GM23248 (cell line): Measurements from ENCODE around the gene EXOC3L1. TPM values are rescaled to one million over a fixed set of nuclear protein-coding genes. Genes with fewer than 3 reads are reported as not detected.
A peak's percentile ranks its signal among the peaks of the same experiment; 100 is the strongest.

ENCODE experiments used
- DNase-seq: peaks from one replicate; pipeline ENCODE4 v3.0.0-alpha.2; 2015
- H2AFZ ChIP-seq: fragments of 200-600 bp; sonication (generic); 2 replicates; pipeline ENCODE4 v1.6.1; 2016; ENCODE audit warnings: antibody characterized with exemption
- H3F3A ChIP-seq: fragments of 200-600 bp; sonication (generic); 2 replicates; pipeline ENCODE4 v1.6.1; 2016; ENCODE audit warnings: mild to moderate bottlenecking, antibody characterized with exemption, mixed run types; ENCODE audit not compliant: insufficient read depth
- H3K27ac ChIP-seq: fragments of 200-600 bp; sonication (generic); 2 replicates; pipeline ENCODE4 v1.5.1; 2016; ENCODE audit warnings: mild to moderate bottlenecking
- H3K27me3 ChIP-seq: fragments of 200-600 bp; sonication (generic); replicated peaks from 2 replicates; pipeline ENCODE4 v1.6.1; 2016; ENCODE audit warnings: mild to moderate bottlenecking; ENCODE audit not compliant: insufficient read depth
- H3K36me3 ChIP-seq: fragments of 200-600 bp; sonication (generic); 2 replicates; pipeline ENCODE4 v1.6.1; 2016; ENCODE audit warnings: low read depth, mild to moderate bottlenecking
- H3K4me1 ChIP-seq: fragments of 200-600 bp; sonication (generic); 2 replicates; pipeline ENCODE4 v1.6.1; 2016; ENCODE audit warnings: mild to moderate bottlenecking; ENCODE audit not compliant: insufficient read depth
- H3K4me2 ChIP-seq: fragments of 200-600 bp; sonication (generic); one replicate; pipeline ENCODE4 v1.6.1; 2016; ENCODE audit warnings: mild to moderate bottlenecking; ENCODE audit not compliant: unreplicated experiment
- H3K4me3 ChIP-seq: fragments of 200-600 bp; sonication (generic); 2 replicates; pipeline ENCODE4 v1.5.1; 2016; ENCODE audit warnings: mild to moderate bottlenecking
- H3K79me2 ChIP-seq: fragments of 200-600 bp; sonication (generic); 2 replicates; pipeline ENCODE4 v1.6.1; 2016; ENCODE audit warnings: mild to moderate bottlenecking; ENCODE audit not compliant: insufficient read depth
- H3K9ac ChIP-seq: fragments of 200-600 bp; sonication (generic); 2 replicates; pipeline ENCODE4 v1.6.1; 2016; ENCODE audit warnings: mild to moderate bottlenecking
- H3K9me2 ChIP-seq: fragments of 200-600 bp; sonication (generic); 2 replicates; pipeline ENCODE4 v1.6.1; 2016; ENCODE audit warnings: mixed run types, mild to moderate bottlenecking, moderate library complexity; ENCODE audit not compliant: insufficient read depth
- H3K9me3 ChIP-seq: fragments of 200-600 bp; sonication (generic); one replicate; pipeline ENCODE4 v1.6.1; 2017; ENCODE audit warnings: low read depth
- H4K20me1 ChIP-seq: fragments of 200-600 bp; sonication (generic); 2 replicates; pipeline ENCODE4 v1.6.0; 2016; ENCODE audit not compliant: insufficient read depth
- EZH2 ChIP-seq: fragments of 200-600 bp; sonication (generic); IDR thresholded peaks from 2 replicates; pipeline ENCODE4 v1.6.1; 2018; ENCODE audit warnings: antibody characterized with exemption, mild to moderate bottlenecking; ENCODE audit not compliant: insufficient read depth, poor library complexity, severe bottlenecking
- EZH2phosphoT487 ChIP-seq: fragments of 200-600 bp; sonication (generic); IDR thresholded peaks from 2 replicates; pipeline ENCODE4 v1.6.1; 2018; ENCODE audit warnings: antibody characterized with exemption, moderate library complexity, mild to moderate bottlenecking, low read depth; ENCODE audit not compliant: insufficient read depth
- WGBS, 2 experiments: methylation state at CpG; one replicate each; pipeline ENCODE4 v1.1.6; 2015 to 2017; ENCODE audit warnings: low lambda C conversion rate in 2 of 2, low coverage in 1 of 2; ENCODE audit errors: missing lambda C conversion rate in 2 of 2; 5-methylcytosine and 5-hydroxymethylcytosine counted together
- in situ Hi-C: fragments of 300-500 bp; cut with MboI; formaldehyde crosslinking; loops from 2 replicates; pipeline ENCODE4 v1.15.0; 2020
- polyA plus RNA-seq: library from polyadenylated mRNA; unstranded; fragments of >200 nt; fragmentation: Nextera tagmentation; extraction: Ambion mirVana; gene quantifications from 2 replicates; pipeline ENCODE4 v1.2.1, GENCODE V29; 2016
- total RNA-seq: library from RNA; depleted of rRNA; stranded (reverse); fragments of >200 nt; shearing (Covaris generic); gene quantifications from 2 replicates; pipeline ENCODE4 v1.2.3, GENCODE V29; 2014

The EXOC3L1 gene
- total and polyA plus RNA-seq, 2 experiments from 2014 or later = 0.28 TPM; not detected in 1

DNA sequence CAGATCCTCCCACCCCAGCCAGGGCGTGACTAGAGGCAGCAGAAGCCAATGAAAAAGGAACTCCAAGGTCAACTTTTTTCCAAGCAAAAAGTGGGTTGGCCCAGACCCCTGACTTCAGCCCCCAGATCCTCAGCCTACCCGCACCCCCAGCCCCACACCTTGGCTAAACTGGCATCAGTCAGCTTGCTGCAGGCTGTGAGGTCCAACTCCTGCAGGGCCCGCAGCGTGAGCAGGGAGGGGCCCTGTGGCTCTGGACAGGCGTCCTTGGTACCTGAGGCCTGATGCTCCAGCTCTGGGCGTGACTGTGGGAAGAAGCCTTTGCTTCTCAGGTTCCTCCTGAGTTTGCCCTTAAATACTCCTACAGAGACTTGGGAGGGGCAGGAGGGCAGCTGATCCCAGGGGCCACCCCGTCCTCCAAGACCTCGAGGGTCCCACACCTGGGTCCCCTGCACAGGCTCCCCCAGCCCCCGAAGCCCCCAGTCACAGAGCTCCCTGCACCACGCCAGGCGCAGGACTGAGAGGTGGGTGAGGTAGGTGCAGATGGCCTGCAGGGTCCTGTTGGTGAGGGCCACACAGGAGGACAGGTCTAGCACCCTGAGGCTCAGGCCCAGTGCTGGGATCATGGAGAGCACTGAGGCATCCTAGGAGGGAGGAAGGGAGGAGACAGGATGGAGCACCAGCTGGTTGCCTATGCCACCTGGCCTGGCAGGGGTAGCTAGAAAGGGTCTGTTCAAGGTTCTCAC, 18.4 kb upstream of the EXOC3L1 start:
- Histone ChIP-seq H3K9me2 (no peaks in the 10 kb centered on the region), H3F3A (no peaks in the 10 kb centered on the region), H3K27ac (no peak overlapping the region), H3K9me3 (no peaks in the 10 kb centered on the region), H3K9ac (no peak overlapping the region), H3K4me3 (no peak overlapping the region), H3K36me3 (no peaks in the 10 kb centered on the region), H3K4me1 (peaks cover 12% of the 10 kb centered on the region), H3K79me2 (no peaks in the 10 kb centered on the region), H3K4me2 (no peak overlapping the region), H2AFZ (no peak overlapping the region), H4K20me1 (no peaks in the 10 kb centered on the region), H3K27me3 (no peaks in the 10 kb centered on the region)
- no peak for DNase-seq
- in situ Hi-C loops = no loop called here
- 95 to 98% methylated on average over 8 to 11 of the region's 11 CpGs for WGBS, 2 experiments
- TF ChIP-seq EZH2phosphoT487 (no peak), EZH2 (no peak)

DNA sequence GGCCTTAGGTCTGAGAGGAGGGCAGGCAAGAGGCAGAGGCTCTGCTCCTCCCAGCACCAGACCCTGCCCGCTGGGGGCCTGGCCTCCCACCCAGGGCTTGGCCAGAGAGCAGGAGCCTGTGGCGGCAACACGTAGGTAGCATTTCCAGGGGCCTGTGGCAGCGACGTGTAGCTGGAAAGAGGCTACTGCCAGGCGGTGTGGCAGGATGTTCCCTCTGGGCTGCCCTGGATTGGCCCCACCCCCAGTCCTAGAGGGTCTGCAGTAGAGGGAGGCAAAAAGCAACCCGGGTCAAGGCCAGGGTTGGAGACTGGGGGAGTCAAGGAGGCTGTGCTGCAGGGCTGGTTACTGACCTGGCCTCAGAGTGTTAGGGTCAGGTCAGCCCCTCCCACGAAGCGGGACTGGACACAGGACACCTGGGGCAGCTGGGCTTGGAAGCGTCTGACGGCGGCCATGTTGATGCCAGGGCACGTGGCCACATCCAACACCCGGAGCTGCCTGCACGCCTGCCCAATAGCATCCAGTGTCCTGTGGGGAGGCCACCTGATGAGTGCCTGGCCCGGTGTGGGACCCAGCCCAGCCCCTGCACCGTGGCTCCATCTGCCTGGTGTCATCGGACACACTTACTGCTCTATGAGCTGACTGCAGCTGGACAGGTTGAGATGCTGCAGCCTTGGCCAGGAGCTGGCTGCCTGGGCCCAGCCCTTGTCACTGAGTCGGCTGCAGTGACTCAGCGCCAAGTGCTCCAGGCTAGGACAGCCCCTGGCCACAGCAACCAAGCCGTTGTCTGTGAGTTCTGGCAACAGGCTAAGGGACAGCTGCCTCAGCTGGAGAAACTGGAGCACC, 17.5 kb upstream of the EXOC3L1 start:
- 75 to 76% methylated on average over 21 of the region's 21 CpGs for WGBS, 2 experiments
- Histone ChIP-seq H3K27ac (no peak overlapping the region), H3K36me3 (no peaks in the 10 kb centered on the region), H3K9ac (no peak overlapping the region), H3K4me1 (peaks cover 12% of the 10 kb centered on the region), H3K79me2 (no peaks in the 10 kb centered on the region), H2AFZ (no peak overlapping the region), H3K4me2 (no peak overlapping the region), H3K9me2 (no peaks in the 10 kb centered on the region), H3K27me3 (no peaks in the 10 kb centered on the region), H3K9me3 (no peaks in the 10 kb centered on the region), H3K4me3 (no peak overlapping the region), H4K20me1 (no peaks in the 10 kb centered on the region), H3F3A (no peaks in the 10 kb centered on the region)
- in situ Hi-C loops = no loop called here
- no peak for TF ChIP-seq EZH2
- no peak for TF ChIP-seq EZH2phosphoT487
- peak; percentile 83 for DNase-seq

DNA sequence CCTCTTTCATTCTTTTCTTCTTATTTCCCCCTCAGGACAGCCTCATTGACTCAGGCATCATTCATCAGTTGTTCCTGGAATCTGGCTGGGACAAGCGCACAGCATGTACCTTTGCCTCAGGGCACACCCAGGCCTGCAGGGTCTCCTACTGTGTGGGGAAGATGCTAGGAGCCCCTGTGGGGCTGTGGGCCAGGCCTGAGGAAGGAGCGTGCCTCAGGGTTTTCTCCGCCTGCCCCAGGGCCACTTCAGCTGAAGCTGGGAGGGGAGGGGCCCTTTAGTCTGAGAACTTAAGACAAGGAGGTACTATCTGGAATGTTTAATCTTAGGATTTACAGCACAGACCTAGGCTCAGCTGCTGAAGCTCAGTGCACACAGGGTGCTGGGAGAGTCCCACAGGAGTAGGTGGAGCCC, 16.9 kb upstream of the EXOC3L1 start:
- DNase-seq = no peak

DNA sequence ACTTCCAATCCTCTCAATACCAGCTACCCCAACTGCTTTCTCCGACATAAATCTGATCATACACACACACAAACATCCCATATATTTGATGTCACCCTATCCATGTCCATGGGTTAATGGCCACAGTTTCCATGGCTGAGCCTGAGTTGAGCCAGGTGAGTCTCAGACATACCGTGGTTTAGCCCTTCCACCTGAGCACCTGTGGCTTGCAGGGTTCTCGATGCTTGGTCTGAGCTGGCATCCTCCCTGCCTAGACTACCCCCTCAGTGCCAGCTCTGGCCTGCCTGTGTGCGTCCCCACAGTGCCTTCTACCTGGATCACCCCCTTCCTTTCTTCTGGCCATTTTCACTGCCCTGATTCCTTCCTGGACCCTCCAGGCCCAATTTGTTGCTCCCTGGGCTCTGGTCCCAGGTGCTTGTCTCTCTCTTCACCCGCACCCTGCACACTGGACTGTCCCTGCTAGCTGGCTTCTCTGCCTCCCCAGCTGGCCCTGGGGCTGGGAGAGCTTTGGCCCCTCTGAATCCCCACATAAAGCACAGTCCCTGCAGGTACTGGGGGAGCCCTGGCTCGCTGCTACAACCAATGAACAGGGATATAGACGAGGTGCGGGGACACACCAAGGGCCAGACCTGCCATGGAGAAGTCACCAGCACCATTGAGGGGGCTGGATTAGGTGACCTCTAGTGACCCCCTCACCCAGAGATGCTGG, 16.3 kb upstream of the EXOC3L1 start:
- Histone ChIP-seq H3K27me3 (no peaks in the 10 kb centered on the region), H3K36me3 (no peaks in the 10 kb centered on the region), H3K4me3 (no peak overlapping the region), H3K4me1 (peaks cover 12% of the 10 kb centered on the region), H3K27ac (no peak overlapping the region), H3F3A (no peaks in the 10 kb centered on the region), H3K79me2 (no peaks in the 10 kb centered on the region), H3K4me2 (no peak overlapping the region), H3K9me2 (no peaks in the 10 kb centered on the region), H3K9ac (no peak overlapping the region), H3K9me3 (no peaks in the 10 kb centered on the region), H2AFZ (no peak overlapping the region), H4K20me1 (no peaks in the 10 kb centered on the region)
- in situ Hi-C loops = no loop called here
- TF ChIP-seq EZH2phosphoT487 (no peak), EZH2 (no peak)
- no peak for DNase-seq
- WGBS, 2 experiments = 93 to 95% methylated on average over 7 to 8 of the region's 8 CpGs

More for the DNA sequence above, 16.9 kb upstream of the EXOC3L1 start:
- H3K36me3 ChIP-seq = no peaks in the 10 kb centered on the region
- no peaks in the 10 kb centered on the region for H4K20me1 ChIP-seq
- no peaks in the 10 kb centered on the region for H3F3A ChIP-seq
- in situ Hi-C loops = no loop called here
- H3K9me2 ChIP-seq = no peaks in the 10 kb centered on the region
- no peaks in the 10 kb centered on the region for H3K27me3 ChIP-seq
- H3K9ac ChIP-seq = no peak overlapping the region
- no peaks in the 10 kb centered on the region for H3K79me2 ChIP-seq
- 91 to 95% methylated on average over 3 of the region's 3 CpGs for WGBS, 2 experiments
- no peaks in the 10 kb centered on the region for H3K9me3 ChIP-seq
- H3K4me1 ChIP-seq = peaks cover 12% of the 10 kb centered on the region
- H3K4me2 ChIP-seq = no peak overlapping the region
- no peak overlapping the region for H2AFZ ChIP-seq
- TF ChIP-seq EZH2phosphoT487 (no peak), EZH2 (no peak)
- H3K4me3 ChIP-seq = no peak overlapping the region
- no peak overlapping the region for H3K27ac ChIP-seq
